Neural crest cell (in vitro differentiated cells): ENCODE measurements around the gene SEL1L3. TPM values are rescaled to one million over a fixed set of nuclear protein-coding genes. Genes with fewer than 3 reads are reported as not detected.
A peak's percentile ranks its signal among the peaks of the same experiment; 100 is the strongest.
"Not testable (repeated sequence)": the region's sequence is repeated elsewhere in the genome, so short reads cannot be mapped to it uniquely, and the experiment has no call there.

Experiments
- DNase-seq: peaks from one replicate; pipeline ENCODE4 v3.0.0; 2021; ENCODE audit warnings: low read depth, mixed read lengths, low spot score
- H3K27ac Mint-ChIP-seq: one replicate; pipeline ENCODE4 v1.8.0; 2021; ENCODE audit warnings: mild to moderate bottlenecking, mixed read lengths; ENCODE audit not compliant: unreplicated experiment
- H3K27me3 Mint-ChIP-seq: 2 replicates; pipeline ENCODE4 v1.8.0; 2021; ENCODE audit warnings: low read depth, mild to moderate bottlenecking, mixed read lengths
- H3K36me3 Mint-ChIP-seq: 2 replicates; pipeline ENCODE4 v1.8.0; 2021; ENCODE audit warnings: low read depth, mild to moderate bottlenecking, mixed read lengths
- H3K4me1 Mint-ChIP-seq: 2 replicates; pipeline ENCODE4 v1.8.0; 2021; ENCODE audit warnings: mixed read lengths
- H3K4me3 Mint-ChIP-seq: one replicate; pipeline ENCODE4 v1.8.0; 2021; ENCODE audit warnings: mild to moderate bottlenecking, mixed read lengths
- H3K9me3 Mint-ChIP-seq: 2 replicates; pipeline ENCODE4 v1.8.0; 2021; ENCODE audit warnings: mixed read lengths
- CTCF ChIP-seq: fragments of 200-600 bp; sonication (generic); conservative IDR thresholded peaks from 2 replicates; pipeline ENCODE4 v1.5.0; 2021; ENCODE audit warnings: antibody characterized with exemption, mild to moderate bottlenecking
- long read RNA-seq: library from polyadenylated mRNA; unstranded; transcript quantifications from one replicate; pipeline ENCODE4 v2.0.0, GENCODE V29; 2020
- total RNA-seq: library from RNA; stranded (reverse); gene quantifications from 2 replicates; pipeline ENCODE4 v1.2.1, GENCODE V29; 2021

Gene SEL1L3
- total RNA-seq, result 3.4 and 3.5 TPM in 2 replicates
- long read RNA-seq, result 0 reads

DNA sequence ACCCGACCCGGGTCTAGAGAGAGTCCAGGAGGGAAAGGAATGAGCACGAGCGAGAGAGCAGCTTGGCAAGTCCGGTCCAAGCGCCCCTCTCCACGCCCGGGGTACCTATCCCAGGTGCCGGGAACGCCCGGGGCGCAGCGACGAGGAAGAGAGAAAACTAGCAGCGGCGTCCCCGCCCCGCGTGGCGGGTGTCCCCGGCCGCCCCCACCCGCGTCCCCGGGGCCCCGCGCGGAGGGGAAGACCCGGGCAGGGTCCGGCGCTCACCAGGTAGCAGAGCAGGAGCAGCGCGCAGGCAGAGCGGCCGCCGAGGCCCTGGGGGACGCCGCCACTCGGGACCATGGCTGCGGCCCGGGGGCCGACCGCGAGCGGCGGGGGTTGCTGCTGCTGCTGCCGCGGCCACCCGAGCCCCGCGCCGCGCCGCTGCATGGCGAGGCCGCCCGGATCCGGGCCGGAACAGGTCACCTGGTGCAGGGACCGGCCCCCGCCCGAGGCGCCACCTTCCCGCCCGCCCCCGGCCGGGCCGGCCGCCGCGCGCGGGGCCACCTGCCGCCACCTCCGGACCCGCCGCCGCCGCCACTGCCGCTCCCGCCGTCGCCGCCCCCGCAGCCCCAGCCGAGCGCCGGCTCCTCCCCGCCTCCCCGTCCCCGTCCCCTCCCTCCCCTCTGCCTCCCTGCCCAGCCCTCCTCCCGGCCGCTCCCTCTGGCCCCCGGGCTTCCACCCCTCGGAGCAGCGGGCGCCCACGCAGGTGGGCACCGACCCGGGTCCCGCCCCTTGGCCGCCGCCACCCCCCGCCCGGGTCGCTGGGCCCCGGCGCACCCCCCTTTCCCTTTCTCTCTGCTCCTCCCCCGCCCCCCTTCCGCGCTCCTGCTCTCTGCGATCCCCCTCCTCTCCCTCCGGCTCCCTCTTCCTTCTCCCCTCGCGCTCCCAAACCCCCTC lies at the start of gene SEL1L3:
SEL1L3 (minus strand) TSS at position 578 of the 936 bp plus-strand sequence; CDS start at position 426, 152 bp downstream.
- no peak within 1 kb of the TSS for H3K27ac Mint-ChIP-seq
- peaks cover 50% of the 10 kb centered on the region for H3K27me3 Mint-ChIP-seq
- no peak for TF ChIP-seq CTCF
- H3K36me3 Mint-ChIP-seq, result no peaks in the 10 kb centered on the region
- H3K9me3 Mint-ChIP-seq, result no peaks in the 10 kb centered on the region
- no peak for DNase-seq
- peak within 1 kb of the TSS; percentile 93 for H3K4me3 Mint-ChIP-seq
- peaks cover 31% of the 10 kb centered on the region for H3K4me1 Mint-ChIP-seq

GRCh38 chr4:25911356-25911755 lies 48.6 kb upstream of the SEL1L3 start:
- no peak for TF ChIP-seq CTCF
- Mint-ChIP-seq H3K36me3 (peaks cover 9% of the 10 kb centered on the region), H3K27ac (no peak overlapping the region), H3K27me3 (no peaks in the 10 kb centered on the region), H3K9me3 (peaks cover 15% of the 10 kb centered on the region), H3K4me1 (peaks cover 50% of the 10 kb centered on the region), H3K4me3 (peak overlapping the region; percentile 43)
- DNase-seq, result no peak

- H3K4me3 Mint-ChIP-seq, result peak overlapping the region; percentile 68
- H3K27ac Mint-ChIP-seq, result peak overlapping the region; percentile 87
- H3K9me3 Mint-ChIP-seq, result peaks cover 15% of the 10 kb centered on the region
- TF ChIP-seq CTCF, result no peak
- peaks cover 38% of the 10 kb centered on the region for H3K4me1 Mint-ChIP-seq
- peaks cover 9% of the 10 kb centered on the region for H3K36me3 Mint-ChIP-seq
- no peaks in the 10 kb centered on the region for H3K27me3 Mint-ChIP-seq
- DNase-seq, result peak; percentile 16
Measured at GRCh38 chr4:25908491-25908901, 45.7 kb upstream of the SEL1L3 start.

- H3K9me3 Mint-ChIP-seq, result peaks cover 15% of the 10 kb centered on the region
- peaks cover 29% of the 10 kb centered on the region for H3K4me1 Mint-ChIP-seq
- not testable (repeated sequence) for H3K36me3 Mint-ChIP-seq, H3K4me3 Mint-ChIP-seq, H3K27me3 Mint-ChIP-seq, H3K27ac Mint-ChIP-seq, DNase-seq
Measured at GRCh38 chr4:25906113-25906512, 43.3 kb upstream of the SEL1L3 start.

GRCh38 chr4:25905371-25905770 lies 42.6 kb upstream of the SEL1L3 start:
- H3K27me3 Mint-ChIP-seq, result no peaks in the 10 kb centered on the region
- peaks cover 15% of the 10 kb centered on the region for H3K9me3 Mint-ChIP-seq
- DNase-seq, result no peak
- H3K27ac Mint-ChIP-seq, result no peak overlapping the region
- H3K4me3 Mint-ChIP-seq, result no peak overlapping the region
- no peak for TF ChIP-seq CTCF
- peaks cover 9% of the 10 kb centered on the region for H3K36me3 Mint-ChIP-seq
- peaks cover 29% of the 10 kb centered on the region for H3K4me1 Mint-ChIP-seq

GRCh38 chr4:25904748-25905082 lies 41.9 kb upstream of the SEL1L3 start:
- Mint-ChIP-seq H3K4me3 (no peak overlapping the region), H3K27ac (no peak overlapping the region), H3K9me3 (peaks cover 15% of the 10 kb centered on the region), H3K27me3 (no peaks in the 10 kb centered on the region), H3K36me3 (peaks cover 9% of the 10 kb centered on the region), H3K4me1 (peaks cover 29% of the 10 kb centered on the region)
- TF ChIP-seq CTCF, result no peak
- no peak for DNase-seq
